Measurements from ENCODE around the gene OR6A2.

Gene OR6A2

DNA sequence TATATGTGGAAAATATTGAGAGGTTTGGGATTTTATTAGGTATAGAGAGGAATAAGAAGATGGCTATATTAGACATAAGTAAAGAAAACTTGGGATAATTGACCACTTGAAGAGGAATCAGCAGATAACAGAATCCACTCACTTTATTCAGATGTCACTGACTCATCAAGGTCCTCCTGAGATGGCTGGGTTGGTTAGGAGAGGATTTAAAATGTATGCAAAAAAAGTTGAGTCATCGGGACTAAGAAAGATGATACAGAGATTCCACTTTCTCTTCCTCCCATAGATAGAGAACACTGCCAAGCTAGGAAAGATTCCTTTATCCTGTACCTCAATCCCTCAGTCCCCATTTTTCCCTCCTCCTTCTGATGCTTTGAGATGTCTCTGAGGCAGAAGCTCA, at the start of gene OR6A2:
TSS of gene OR6A2 (minus strand) at position 288 of the 400 bp plus-strand sequence. CDS start 3,981 bp downstream, outside the sequence.
- H3K9me3 ChIP-seq (ENCODE audit: control insufficient read depth, insufficient read depth, low read depth, low read length): peaks cover 16% of the 10 kb centered on the region
- no peaks in the 10 kb centered on the region for H3K27me3 ChIP-seq (ENCODE audit: control insufficient read depth, insufficient read depth, low read length)
- H3K9ac ChIP-seq (ENCODE audit: low read length): peak within 1 kb of the TSS; percentile 21
- no peaks in the 10 kb centered on the region for H3K36me3 ChIP-seq (ENCODE audit: control insufficient read depth, insufficient read depth, low read length)
- no peak within 1 kb of the TSS for H3K4me3 ChIP-seq (ENCODE audit: low read depth, low read length)
- 0 out of 2 replicates have a peak within 1 kb of the TSS, but pooled peaks have one; percentile 39 for H3K27ac ChIP-seq (ENCODE audit: low read depth, low read length)
- H3K4me1 ChIP-seq (ENCODE audit: control insufficient read depth, insufficient read depth, low read length): peaks cover 5% of the 10 kb centered on the region; the same call in 1 of the 2 replicates

DNA sequence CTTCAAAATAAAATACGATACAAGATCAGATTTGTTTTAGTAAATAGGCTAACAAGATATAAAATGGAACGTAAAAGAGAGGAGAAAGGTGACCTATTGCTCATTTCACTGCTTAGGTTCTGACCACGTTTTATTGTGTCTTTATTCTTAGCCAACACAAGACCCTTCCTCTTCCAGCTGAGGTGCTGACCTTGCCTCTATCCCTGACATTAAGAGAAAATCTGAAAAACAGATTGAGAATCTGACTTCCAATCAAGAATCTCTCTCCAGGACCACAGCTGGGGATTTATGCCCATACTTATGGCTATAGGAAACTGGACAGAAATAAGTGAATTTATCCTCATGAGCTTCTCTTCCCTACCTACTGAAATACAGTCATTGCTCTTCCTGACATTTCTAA, 45.9 kb upstream of the OR6A2 start, which contains the start of gene OR10A5:
TSS of gene OR10A5 (plus strand) at position 301 of the 400 bp plus-strand sequence. CDS start at position 301, 0 bp downstream.
- Histone ChIP-seq H3K9me3 (ENCODE audit: control insufficient read depth, insufficient read depth, low read depth, low read length) (peaks cover 5% of the 10 kb centered on the region; the same call in 1 of the 2 replicates), H3K4me1 (ENCODE audit: control insufficient read depth, insufficient read depth, low read length) (peaks cover 12% of the 10 kb centered on the region), H3K4me3 (ENCODE audit: low read depth, low read length) (no peak within 1 kb of the TSS), H3K36me3 (ENCODE audit: control insufficient read depth, insufficient read depth, low read length) (no peaks in the 10 kb centered on the region), H3K27ac (ENCODE audit: low read depth, low read length) (no peak within 1 kb of the TSS), H3K9ac (ENCODE audit: low read length) (no peak within 1 kb of the TSS), H3K27me3 (ENCODE audit: control insufficient read depth, insufficient read depth, low read length) (no peaks in the 10 kb centered on the region)

DNA sequence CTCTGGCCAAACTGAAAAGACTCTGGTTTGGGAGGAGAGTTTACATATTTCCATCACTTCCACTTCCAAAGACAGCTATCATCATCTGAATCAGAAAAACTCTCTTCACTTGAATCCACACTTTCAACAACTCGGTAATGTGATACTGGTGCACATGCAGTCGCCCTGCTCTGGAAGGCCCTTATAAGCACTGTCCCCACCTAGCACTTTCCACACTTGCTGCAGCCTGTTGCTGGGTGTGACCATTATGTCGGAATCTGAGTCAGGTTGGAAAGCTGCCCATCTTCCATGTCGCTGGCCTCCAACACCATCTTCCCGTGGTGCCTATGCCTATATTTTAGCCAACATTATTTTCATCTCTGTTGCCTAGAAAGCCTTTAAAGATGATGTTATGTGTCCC, 44.9 kb upstream of the OR6A2 start:
- H3K9me3 ChIP-seq (ENCODE audit: control insufficient read depth, insufficient read depth, low read depth, low read length): peaks cover 5% of the 10 kb centered on the region; the same call in 1 of the 2 replicates
- H3K4me1 ChIP-seq (ENCODE audit: control insufficient read depth, insufficient read depth, low read length): peaks cover 12% of the 10 kb centered on the region
- no peaks in the 10 kb centered on the region for H3K27me3 ChIP-seq (ENCODE audit: control insufficient read depth, insufficient read depth, low read length)
- H3K9ac ChIP-seq (ENCODE audit: low read length): no peak overlapping the region
- H3K36me3 ChIP-seq (ENCODE audit: control insufficient read depth, insufficient read depth, low read length): no peaks in the 10 kb centered on the region
- no peak overlapping the region for H3K4me3 ChIP-seq (ENCODE audit: low read depth, low read length)
- H3K27ac ChIP-seq (ENCODE audit: low read depth, low read length): no peak overlapping the region

DNA sequence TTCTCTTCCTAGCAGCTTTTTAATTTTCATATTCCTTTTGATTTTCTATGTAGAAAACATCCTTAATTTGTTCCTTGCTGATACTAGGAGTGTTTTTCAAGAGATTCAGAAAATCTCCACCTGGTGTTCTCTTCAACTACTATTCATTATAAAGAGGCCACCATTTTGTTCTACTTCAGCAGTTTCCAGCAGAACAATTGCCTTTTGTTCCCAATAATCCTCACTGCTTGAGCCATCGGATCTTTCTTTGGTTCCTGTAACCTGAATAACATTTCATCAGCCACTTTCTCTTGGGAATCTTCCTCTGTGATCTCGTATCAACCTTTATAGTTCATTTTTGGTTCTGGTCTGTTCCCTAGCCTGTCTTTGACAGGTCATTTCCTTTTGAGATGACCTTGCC, 44.2 kb upstream of the OR6A2 start:
- peaks cover 12% of the 10 kb centered on the region for H3K4me1 ChIP-seq (ENCODE audit: control insufficient read depth, insufficient read depth, low read length)
- H3K36me3 ChIP-seq (ENCODE audit: control insufficient read depth, insufficient read depth, low read length): no peaks in the 10 kb centered on the region
- H3K9me3 ChIP-seq (ENCODE audit: control insufficient read depth, insufficient read depth, low read depth, low read length): peaks cover 5% of the 10 kb centered on the region; the same call in 1 of the 2 replicates
- no peak overlapping the region for H3K4me3 ChIP-seq (ENCODE audit: low read depth, low read length)
- no peak overlapping the region for H3K9ac ChIP-seq (ENCODE audit: low read length)
- no peak overlapping the region for H3K27ac ChIP-seq (ENCODE audit: low read depth, low read length)
- H3K27me3 ChIP-seq (ENCODE audit: control insufficient read depth, insufficient read depth, low read length): no peaks in the 10 kb centered on the region

DNA sequence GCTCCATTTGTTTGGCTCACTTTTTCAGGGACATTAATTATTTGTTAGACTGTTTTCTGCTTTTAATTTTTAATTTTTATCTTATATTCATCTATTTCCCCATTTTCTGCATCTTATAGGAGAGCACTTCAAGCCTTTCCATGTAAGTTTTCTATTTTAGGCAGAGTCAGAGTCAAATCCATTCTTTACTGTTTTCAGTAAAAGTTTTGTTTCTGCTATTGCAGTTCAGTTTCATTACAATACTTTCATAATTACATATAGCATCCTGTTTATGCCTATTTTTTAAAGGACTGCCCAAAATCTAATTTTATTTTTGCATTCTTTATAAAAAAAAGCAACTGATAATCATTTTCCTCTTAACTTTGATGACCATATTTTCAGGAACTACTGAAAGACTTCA, 42.2 kb upstream of the OR6A2 start:
- H3K9me3 ChIP-seq (ENCODE audit: control insufficient read depth, insufficient read depth, low read depth, low read length): peaks cover 5% of the 10 kb centered on the region; the same call in 1 of the 2 replicates
- no peaks in the 10 kb centered on the region for H3K27me3 ChIP-seq (ENCODE audit: control insufficient read depth, insufficient read depth, low read length)
- no peaks in the 10 kb centered on the region for H3K36me3 ChIP-seq (ENCODE audit: control insufficient read depth, insufficient read depth, low read length)
- no peak overlapping the region for H3K27ac ChIP-seq (ENCODE audit: low read depth, low read length)
- no peak overlapping the region for H3K9ac ChIP-seq (ENCODE audit: low read length)
- H3K4me3 ChIP-seq (ENCODE audit: low read depth, low read length): no peak overlapping the region
- peaks cover 4% of the 10 kb centered on the region; the same call in 1 of the 2 replicates for H3K4me1 ChIP-seq (ENCODE audit: control insufficient read depth, insufficient read depth, low read length)

DNA sequence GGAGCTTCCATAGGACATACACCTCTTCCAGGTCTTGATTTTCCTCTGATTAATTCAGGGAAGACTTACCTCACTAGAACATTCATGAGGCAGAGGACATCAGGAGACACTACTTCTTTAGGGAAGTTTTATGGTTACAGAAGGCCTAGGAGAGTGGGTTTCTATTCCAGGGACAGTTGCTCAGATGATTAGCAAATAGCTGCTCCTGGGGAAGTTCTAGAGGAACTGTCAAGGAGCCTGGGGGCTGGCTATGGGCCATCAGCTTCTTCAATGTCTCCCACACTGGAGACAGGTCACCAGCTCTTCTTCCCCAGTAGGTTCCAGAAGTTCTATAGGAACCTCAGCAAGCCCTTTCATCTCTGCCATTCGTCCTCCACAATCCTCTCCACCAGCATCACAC, 34.5 kb upstream of the OR6A2 start:
- H3K9ac ChIP-seq (ENCODE audit: low read length): no peak overlapping the region
- no peaks in the 10 kb centered on the region for H3K36me3 ChIP-seq (ENCODE audit: control insufficient read depth, insufficient read depth, low read length)
- no peaks in the 10 kb centered on the region for H3K27me3 ChIP-seq (ENCODE audit: control insufficient read depth, insufficient read depth, low read length)
- H3K27ac ChIP-seq (ENCODE audit: low read depth, low read length): no peak overlapping the region
- no peaks in the 10 kb centered on the region for H3K9me3 ChIP-seq (ENCODE audit: control insufficient read depth, insufficient read depth, low read depth, low read length)
- no peak overlapping the region for H3K4me3 ChIP-seq (ENCODE audit: low read depth, low read length)
- no peaks in the 10 kb centered on the region for H3K4me1 ChIP-seq (ENCODE audit: control insufficient read depth, insufficient read depth, low read length)

DNA sequence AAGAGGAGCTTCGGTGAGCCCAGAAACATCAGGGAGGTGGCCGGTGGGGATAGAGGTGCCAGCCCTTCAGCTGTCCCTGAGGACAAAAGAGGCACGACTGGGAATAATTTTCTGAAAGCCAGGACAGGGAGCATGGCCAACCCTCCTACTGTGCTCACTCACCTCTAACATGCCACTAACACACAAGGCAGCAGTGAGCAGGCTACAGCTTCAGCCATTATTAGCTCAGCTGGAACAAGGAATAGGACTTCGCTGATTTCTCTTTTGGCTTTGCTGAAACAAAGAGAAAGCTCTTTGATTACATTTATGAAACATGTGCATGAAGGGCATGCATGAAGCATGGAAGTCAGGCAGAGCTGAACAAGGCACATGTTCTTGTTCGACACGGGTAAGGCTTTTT, 33.9 kb upstream of the OR6A2 start:
- no peaks in the 10 kb centered on the region for H3K36me3 ChIP-seq (ENCODE audit: control insufficient read depth, insufficient read depth, low read length)
- H3K4me1 ChIP-seq (ENCODE audit: control insufficient read depth, insufficient read depth, low read length): no peaks in the 10 kb centered on the region
- H3K27ac ChIP-seq (ENCODE audit: low read depth, low read length): no peak overlapping the region
- no peaks in the 10 kb centered on the region for H3K27me3 ChIP-seq (ENCODE audit: control insufficient read depth, insufficient read depth, low read length)
- H3K4me3 ChIP-seq (ENCODE audit: low read depth, low read length): no peak overlapping the region
- H3K9me3 ChIP-seq (ENCODE audit: control insufficient read depth, insufficient read depth, low read depth, low read length): no peaks in the 10 kb centered on the region
- H3K9ac ChIP-seq (ENCODE audit: low read length): no peak overlapping the region

DNA sequence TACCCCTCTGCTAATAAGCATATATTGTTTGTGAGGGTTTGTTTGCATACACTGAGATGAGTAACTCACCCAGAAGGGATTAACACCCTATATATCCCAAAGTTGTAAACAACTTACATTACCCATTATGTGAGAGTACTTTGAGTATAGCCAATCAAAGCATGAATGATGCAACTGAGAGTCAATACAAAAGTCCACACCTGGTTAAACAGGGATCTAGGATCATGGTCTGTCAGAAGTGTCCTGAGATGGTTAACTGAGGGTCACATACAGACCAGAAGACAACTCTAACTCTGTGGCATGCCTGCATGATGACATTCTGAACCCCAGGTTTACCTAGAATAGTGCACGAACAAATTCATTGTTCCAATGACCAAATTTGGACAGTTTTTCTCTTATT, 28.6 kb upstream of the OR6A2 start:
- Histone ChIP-seq H3K4me3 (ENCODE audit: low read depth, low read length) (no peak overlapping the region), H3K27ac (ENCODE audit: low read depth, low read length) (no peak overlapping the region), H3K27me3 (ENCODE audit: control insufficient read depth, insufficient read depth, low read length) (no peaks in the 10 kb centered on the region), H3K9me3 (ENCODE audit: control insufficient read depth, insufficient read depth, low read depth, low read length) (no peaks in the 10 kb centered on the region), H3K4me1 (ENCODE audit: control insufficient read depth, insufficient read depth, low read length) (no peaks in the 10 kb centered on the region), H3K36me3 (ENCODE audit: control insufficient read depth, insufficient read depth, low read length) (no peaks in the 10 kb centered on the region), H3K9ac (ENCODE audit: low read length) (no peak overlapping the region)

DNA sequence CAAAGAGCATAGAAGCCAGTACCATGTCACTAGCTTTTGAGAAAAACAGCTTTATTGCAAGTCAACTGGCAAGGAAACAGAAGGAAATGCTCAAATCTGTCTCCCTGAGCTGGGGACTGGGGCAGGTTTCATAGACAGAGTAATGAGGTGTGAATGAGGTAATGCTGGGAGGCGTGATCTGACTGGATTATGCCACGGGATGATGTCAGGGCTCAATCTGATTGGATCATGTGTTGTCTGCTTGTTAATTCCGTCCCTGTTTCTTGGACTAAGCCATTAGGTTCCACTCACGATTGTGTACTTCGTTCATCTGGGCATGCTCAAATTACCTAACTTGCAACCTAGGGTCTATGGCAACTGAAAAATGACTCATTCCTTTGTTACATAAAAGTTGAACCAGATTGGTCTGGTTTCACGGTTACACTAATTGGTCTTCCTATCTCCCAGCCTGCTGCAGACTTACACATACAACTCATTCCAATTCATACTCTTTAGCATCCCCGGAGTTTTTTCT, 25.8 kb upstream of the OR6A2 start:
- H3K4me3 ChIP-seq (ENCODE audit: low read depth, low read length): no peak overlapping the region
- no peaks in the 10 kb centered on the region for H3K4me1 ChIP-seq (ENCODE audit: control insufficient read depth, insufficient read depth, low read length)
- no peaks in the 10 kb centered on the region for H3K27me3 ChIP-seq (ENCODE audit: control insufficient read depth, insufficient read depth, low read length)
- H3K27ac ChIP-seq (ENCODE audit: low read depth, low read length): no peak overlapping the region
- no peaks in the 10 kb centered on the region for H3K36me3 ChIP-seq (ENCODE audit: control insufficient read depth, insufficient read depth, low read length)
- no peak overlapping the region for H3K9ac ChIP-seq (ENCODE audit: low read length)
- H3K9me3 ChIP-seq (ENCODE audit: control insufficient read depth, insufficient read depth, low read depth, low read length): no peaks in the 10 kb centered on the region

DNA sequence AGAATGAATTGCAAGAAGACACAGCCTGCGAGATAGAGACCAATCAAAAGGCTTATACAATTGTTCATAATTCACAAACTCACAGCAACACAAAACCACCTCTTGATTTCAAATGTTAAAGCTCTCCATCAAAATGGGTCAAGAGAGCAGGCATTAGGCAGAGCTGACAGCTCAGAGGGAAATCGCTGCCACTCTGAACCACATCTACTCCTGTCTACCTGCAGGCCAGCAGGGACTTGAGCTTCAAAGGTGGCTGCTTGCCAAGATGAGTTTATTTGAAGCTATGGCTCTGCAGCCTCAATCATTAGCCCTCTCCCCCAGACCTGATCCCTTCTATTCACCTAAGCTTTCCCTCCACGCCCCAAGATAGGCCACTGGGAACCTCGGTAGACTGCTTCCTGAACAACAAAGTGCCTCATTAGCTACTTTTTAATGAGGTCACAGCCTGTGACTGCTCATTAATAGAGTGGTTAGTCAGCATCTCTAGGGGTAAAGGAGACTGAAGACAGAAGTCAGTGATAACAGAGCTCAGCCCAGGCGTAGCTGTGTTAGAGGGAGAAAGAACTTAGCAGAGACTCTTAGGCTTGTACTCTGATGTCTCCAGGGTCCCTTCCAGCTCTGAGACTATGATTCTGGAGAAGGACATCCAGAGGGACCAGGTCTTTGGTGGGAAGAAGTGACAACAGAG, 24.8 kb upstream of the OR6A2 start:
- Histone ChIP-seq H3K9ac (ENCODE audit: low read length) (no peak overlapping the region), H3K27ac (ENCODE audit: low read depth, low read length) (no peak overlapping the region), H3K9me3 (ENCODE audit: control insufficient read depth, insufficient read depth, low read depth, low read length) (no peaks in the 10 kb centered on the region), H3K4me3 (ENCODE audit: low read depth, low read length) (no peak overlapping the region), H3K4me1 (ENCODE audit: control insufficient read depth, insufficient read depth, low read length) (no peaks in the 10 kb centered on the region), H3K36me3 (ENCODE audit: control insufficient read depth, insufficient read depth, low read length) (no peaks in the 10 kb centered on the region), H3K27me3 (ENCODE audit: control insufficient read depth, insufficient read depth, low read length) (no peaks in the 10 kb centered on the region)

DNA sequence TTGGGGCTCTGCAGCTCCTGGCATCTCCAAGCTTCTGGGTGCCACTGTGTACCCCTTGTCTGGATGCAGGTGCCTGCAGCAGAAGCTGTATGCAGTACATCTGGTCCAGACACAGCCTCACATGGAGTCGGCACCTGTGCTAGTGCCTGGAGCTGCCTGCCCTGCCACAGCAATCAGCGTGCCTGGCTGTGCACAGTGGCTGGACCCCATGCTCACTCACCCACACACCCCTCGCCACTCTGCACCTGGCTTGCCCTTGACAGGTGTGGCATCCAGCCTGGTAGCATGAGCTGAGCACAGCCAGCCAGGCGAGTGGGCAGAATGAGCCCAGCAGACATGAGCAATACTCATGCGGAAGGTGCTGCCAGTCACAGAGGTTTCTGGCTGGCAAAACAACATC, 19.5 kb upstream of the OR6A2 start:
- no peaks in the 10 kb centered on the region for H3K36me3 ChIP-seq (ENCODE audit: control insufficient read depth, insufficient read depth, low read length)
- H3K4me1 ChIP-seq (ENCODE audit: control insufficient read depth, insufficient read depth, low read length): no peaks in the 10 kb centered on the region
- H3K9me3 ChIP-seq (ENCODE audit: control insufficient read depth, insufficient read depth, low read depth, low read length): peaks cover 7% of the 10 kb centered on the region

More for the DNA sequence above, 19.5 kb upstream of the OR6A2 start:
- Histone ChIP-seq H3K27ac (ENCODE audit: low read depth, low read length) (no peak overlapping the region), H3K9ac (ENCODE audit: low read length) (no peak overlapping the region), H3K27me3 (ENCODE audit: control insufficient read depth, insufficient read depth, low read length) (no peaks in the 10 kb centered on the region), H3K4me3 (ENCODE audit: low read depth, low read length) (no peak overlapping the region)

All from HUES6 (cell line).